Activated CD4-positive, alpha-beta T cell treated with anti-CD3 and anti-CD28 coated beads, Interleukin-2, amount 50 U/mL, for 24 hours (primary cell): ENCODE data around the gene HSD11B1.
"Not testable (repeated sequence)": the region's sequence is repeated elsewhere in the genome, so short reads cannot be mapped to it uniquely, and the experiment has no call there.

ENCODE experiments used
- DNase-seq, 2 donors: peaks; one replicate each; pipeline ENCODE4 v3.0.0-alpha.2; 2020; ENCODE audit warnings: low read depth in 1 of 2, low spot score in 1 of 2

Gene HSD11B1

DNA sequence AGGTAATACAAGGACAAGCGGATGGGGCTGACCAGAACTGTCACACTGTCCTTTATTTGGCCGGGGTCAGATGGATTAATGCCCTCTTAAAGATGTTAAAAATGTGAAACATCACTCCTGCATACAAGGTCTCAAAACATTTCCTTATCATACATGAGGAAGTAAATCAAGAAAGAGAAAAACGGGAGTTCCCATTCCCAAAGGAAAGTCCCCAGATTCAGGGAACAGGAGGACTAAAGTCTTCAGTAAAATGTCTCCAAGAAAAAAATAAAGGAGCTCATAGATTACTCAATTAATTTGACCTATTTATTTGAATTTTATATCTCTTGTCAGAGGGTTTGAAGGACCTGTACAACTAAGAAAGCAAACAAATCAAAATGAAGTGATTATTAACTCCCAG is 13.4 kb upstream of the HSD11B1 start:
- no peak for DNase-seq

DNA sequence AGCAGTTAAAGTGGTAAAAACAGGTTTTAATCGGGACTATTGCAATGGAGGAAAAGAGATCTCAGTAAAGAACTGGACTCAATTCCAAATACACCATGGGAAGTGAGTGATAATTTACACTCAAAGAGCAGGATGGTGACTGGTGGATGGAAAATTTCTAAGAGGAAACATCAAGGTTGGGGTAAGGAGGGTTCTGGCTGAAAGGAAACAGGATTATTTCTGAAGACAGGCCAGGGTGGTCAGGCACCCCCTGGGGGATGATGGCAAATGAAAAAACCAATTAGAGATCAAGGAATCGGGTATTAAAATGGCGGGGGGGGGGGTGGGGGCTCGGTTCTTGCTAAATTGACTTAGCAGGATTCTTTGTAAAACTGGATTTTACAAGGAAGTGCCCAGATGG is 12.3 kb upstream of the HSD11B1 start:
- DNase-seq = no peak

- DNase-seq = peak; percentile 40 to 62
Observed at GRCh38 chr1:209692745-209693504, 11.7 kb upstream of the HSD11B1 start.

- no peak for DNase-seq
Observed at GRCh38 chr1:209696673-209697072, 8.0 kb upstream of the HSD11B1 start.

DNA sequence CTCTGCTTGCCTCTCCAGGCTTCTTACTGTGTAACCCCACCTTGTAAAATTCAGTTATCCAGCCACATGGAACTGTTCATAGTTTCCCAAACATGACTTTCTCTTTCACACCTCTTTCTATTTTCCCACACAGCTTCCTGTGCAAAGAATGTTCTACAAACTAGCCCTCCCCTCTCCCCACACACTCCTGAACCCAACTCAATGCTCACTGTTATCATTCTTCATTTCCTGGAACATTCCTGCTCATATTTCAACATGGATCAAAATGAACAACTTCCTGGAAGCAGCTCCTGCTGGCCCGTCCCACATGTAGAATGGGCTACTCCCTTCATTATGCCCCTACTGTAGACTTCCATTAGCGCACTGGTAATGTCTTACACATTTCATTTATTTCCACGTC is 7.5 kb upstream of the HSD11B1 start:
- DNase-seq = no peak

GRCh38 chr1:209700686-209701085 is 4.0 kb upstream of the HSD11B1 start:
- not testable (repeated sequence) for DNase-seq

- DNase-seq = no peak
Observed at GRCh38 chr1:209702832-209703231, 1.8 kb upstream of the HSD11B1 start.

- no peak for DNase-seq
Observed at GRCh38 chr1:209703834-209704504, 677 bp upstream of the HSD11B1 start.

- no peak for DNase-seq
Observed at GRCh38 chr1:209705033-209705598, 470 bp downstream of the HSD11B1 start.

GRCh38 chr1:209706622-209707021 is 2.0 kb downstream of the HSD11B1 start:
- no peak for DNase-seq

- DNase-seq = no peak
Observed at GRCh38 chr1:209707308-209707707, 2.7 kb downstream of the HSD11B1 start.

DNA sequence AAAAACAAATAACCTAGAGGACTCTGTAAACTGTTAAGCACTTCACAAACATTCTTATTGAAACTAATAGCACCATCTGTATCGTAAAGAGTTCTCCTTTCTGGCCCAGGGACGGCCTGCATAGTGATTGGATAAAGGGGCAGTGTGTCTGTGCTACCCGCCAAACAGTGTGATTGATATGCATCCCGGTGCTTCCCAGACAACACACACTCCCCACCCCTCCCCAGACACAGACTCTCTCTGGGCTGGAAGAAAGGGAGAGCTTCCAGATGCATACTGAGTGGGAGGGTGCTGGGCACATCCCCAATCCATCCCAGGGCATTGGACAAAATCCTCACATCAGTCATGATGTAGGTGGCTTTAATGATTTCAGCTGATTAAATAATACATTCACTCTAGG is 3.7 kb downstream of the HSD11B1 start:
- DNase-seq = no peak

DNA sequence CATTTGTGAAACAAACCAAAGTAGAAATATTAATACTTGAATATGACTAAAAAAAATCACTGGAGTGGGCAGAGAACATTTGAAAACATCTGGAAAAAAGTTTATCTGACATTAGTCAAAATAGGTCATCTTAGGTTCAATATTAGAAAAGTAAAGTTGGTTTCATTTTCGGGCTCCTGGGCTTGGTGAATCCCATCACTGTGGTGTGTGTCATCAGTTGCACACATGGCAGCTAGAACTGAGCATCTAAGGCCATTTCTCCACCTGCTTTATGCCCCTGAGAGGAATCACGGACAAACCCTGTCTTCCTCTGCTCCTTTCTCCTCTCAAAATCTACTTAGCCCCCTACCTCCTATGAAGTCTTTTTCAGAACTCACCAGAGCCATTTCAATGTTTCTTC is 5.4 kb downstream of the HSD11B1 start:
- DNase-seq = no peak

DNA sequence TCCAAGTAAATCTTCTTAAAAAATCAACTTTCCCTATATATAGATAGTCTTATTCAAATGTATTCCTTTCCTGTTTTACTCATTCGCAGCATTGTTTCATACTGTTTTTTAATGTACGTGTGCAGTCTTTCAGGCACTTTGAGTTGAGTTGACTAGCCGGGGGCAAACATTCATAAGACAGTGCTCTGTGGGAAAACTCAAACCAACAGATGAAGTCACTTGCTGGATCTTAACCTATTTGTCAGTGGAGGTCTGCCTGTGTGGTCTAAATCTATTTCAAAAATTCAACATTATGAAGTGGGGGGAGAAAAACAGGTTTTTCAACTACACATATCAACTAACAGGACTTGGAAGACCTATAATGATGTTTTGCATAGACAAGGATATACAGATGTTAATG is 6.2 kb downstream of the HSD11B1 start:
- DNase-seq = no peak

GRCh38 chr1:209714338-209714737 is 9.7 kb downstream of the HSD11B1 start:
- no peak for DNase-seq

GRCh38 chr1:209715314-209715713 is 10.7 kb downstream of the HSD11B1 start:
- DNase-seq = no peak

DNA sequence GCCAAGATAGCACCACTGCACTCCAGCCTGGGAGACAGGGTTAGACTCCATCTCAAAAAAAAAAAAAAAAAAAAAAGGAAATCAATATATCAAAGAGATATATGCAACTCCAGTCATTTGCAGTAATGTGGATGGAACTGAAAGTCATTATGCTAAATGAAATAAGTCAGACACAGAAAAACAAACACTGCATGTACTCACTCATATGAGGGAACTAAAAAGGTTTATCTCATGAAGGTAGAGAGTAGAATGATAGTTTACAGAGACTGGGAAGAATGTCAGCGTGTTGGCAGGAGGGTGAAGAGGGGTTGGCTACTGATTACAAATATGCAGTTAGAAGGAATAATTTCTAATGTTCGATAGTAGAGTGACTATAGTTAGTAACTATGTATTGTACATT is 13.2 kb downstream of the HSD11B1 start:
- DNase-seq = no peak

GRCh38 chr1:209720326-209720725 is 15.7 kb downstream of the HSD11B1 start:
- DNase-seq = no peak

GRCh38 chr1:209720826-209721225 is 16.2 kb downstream of the HSD11B1 start:
- DNase-seq = no peak

- no peak for DNase-seq
Observed at GRCh38 chr1:209721323-209721722, 16.7 kb downstream of the HSD11B1 start.

- DNase-seq = no peak
Observed at GRCh38 chr1:209723265-209723664, 18.6 kb downstream of the HSD11B1 start.
